Measurements from ENCODE around the gene SCCPDH.

SCCPDH gene

GRCh38 chr1:246695136-246695535, 29.1 kb upstream of the SCCPDH start:
- POLR2A ChIA-PET (ENCODE audit: low non-redundant PET), result no interaction called here
- TF ChIP-seq, protein P1, sequence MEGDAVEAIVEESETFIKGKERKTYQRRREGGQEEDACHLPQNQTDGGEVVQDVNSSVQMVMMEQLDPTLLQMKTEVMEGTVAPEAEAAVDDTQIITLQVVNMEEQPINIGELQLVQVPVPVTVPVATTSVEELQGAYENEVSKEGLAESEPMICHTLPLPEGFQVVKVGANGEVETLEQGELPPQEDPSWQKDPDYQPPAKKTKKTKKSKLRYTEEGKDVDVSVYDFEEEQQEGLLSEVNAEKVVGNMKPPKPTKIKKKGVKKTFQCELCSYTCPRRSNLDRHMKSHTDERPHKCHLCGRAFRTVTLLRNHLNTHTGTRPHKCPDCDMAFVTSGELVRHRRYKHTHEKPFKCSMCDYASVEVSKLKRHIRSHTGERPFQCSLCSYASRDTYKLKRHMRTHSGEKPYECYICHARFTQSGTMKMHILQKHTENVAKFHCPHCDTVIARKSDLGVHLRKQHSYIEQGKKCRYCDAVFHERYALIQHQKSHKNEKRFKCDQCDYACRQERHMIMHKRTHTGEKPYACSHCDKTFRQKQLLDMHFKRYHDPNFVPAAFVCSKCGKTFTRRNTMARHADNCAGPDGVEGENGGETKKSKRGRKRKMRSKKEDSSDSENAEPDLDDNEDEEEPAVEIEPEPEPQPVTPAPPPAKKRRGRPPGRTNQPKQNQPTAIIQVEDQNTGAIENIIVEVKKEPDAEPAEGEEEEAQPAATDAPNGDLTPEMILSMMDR (conservative IDR thresholded peaks at IDR 0.05; ENCODE audit: low read depth), result no peak
- H3K27ac ChIP-seq, result no peak overlapping the region
- CTCF ChIA-PET, result interaction anchor here (0.7 kb wide), 1 partner anchor 186 kb away, joined by 3 read pairs; no protein-coding TSS in a partner anchor
- no peak for DNase-seq (ENCODE audit: low spot score)

GRCh38 chr1:246695666-246696065, 28.5 kb upstream of the SCCPDH start:
- TF ChIP-seq, protein P1 (conservative IDR thresholded peaks at IDR 0.05; ENCODE audit: low read depth), result no peak
- DNase-seq (ENCODE audit: low spot score), result no peak
- ChIA-PET POLR2A (ENCODE audit: low non-redundant PET) (no interaction called here), CTCF (interaction anchor here (0.5 kb wide), 1 partner anchor 274 kb away, joined by 4 read pairs; no protein-coding TSS in a partner anchor)
- H3K27ac ChIP-seq, result no peak overlapping the region

- no peak for DNase-seq (ENCODE audit: low spot score)
- ChIA-PET POLR2A (ENCODE audit: low non-redundant PET) (no interaction called here), CTCF (no interaction called here)
These were observed 25.6 kb upstream of the SCCPDH start for GRCh38 chr1:246698466-246699094.

GRCh38 chr1:246699095-246699735, 25.0 kb upstream of the SCCPDH start:
- ChIA-PET POLR2A (ENCODE audit: low non-redundant PET) (interaction anchor here (0.6 kb wide), 1 partner anchor 132 kb away, joined by 4 read pairs; no protein-coding TSS in a partner anchor), CTCF (interaction anchor here (0.7 kb wide), 1 partner anchor 531 kb away, joined by 3 read pairs; no protein-coding TSS in a partner anchor)
- no peak overlapping the region for H3K27ac ChIP-seq
- DNase-seq (ENCODE audit: low spot score), result peak; percentile 81
- TF ChIP-seq, protein P1 (conservative IDR thresholded peaks at IDR 0.05; ENCODE audit: low read depth), result peak; percentile 89

More at GRCh38 chr1:246698466-246699094, 25.6 kb upstream of the SCCPDH start:
- H3K27ac ChIP-seq, result no peak overlapping the region
- TF ChIP-seq, protein P1 (conservative IDR thresholded peaks at IDR 0.05; ENCODE audit: low read depth), result no peak

GRCh38 chr1:246703581-246703980, 20.6 kb upstream of the SCCPDH start:
- DNase-seq (ENCODE audit: low spot score), result no peak
- ChIA-PET CTCF (interaction anchor here (0.6 kb wide), 1 partner anchor 225 kb away, joined by 3 read pairs; no protein-coding TSS in a partner anchor), POLR2A (ENCODE audit: low non-redundant PET) (no interaction called here)
- TF ChIP-seq, protein P1 (conservative IDR thresholded peaks at IDR 0.05; ENCODE audit: low read depth), result no peak
- H3K27ac ChIP-seq, result no peak overlapping the region

GRCh38 chr1:246705368-246705767, 18.8 kb upstream of the SCCPDH start:
- peak overlapping the region; percentile 56 for H3K27ac ChIP-seq
- POLR2A ChIA-PET (ENCODE audit: low non-redundant PET), result no interaction called here
- CTCF ChIA-PET, result no interaction called here
- peak; percentile 52 for DNase-seq (ENCODE audit: low spot score)
- TF ChIP-seq, protein P1 (conservative IDR thresholded peaks at IDR 0.05; ENCODE audit: low read depth), result no peak

Measured in RWPE1 (cell line).